ENCODE data around the gene NFKB2. TPM values are rescaled to one million over a fixed set of nuclear protein-coding genes. Genes with fewer than 3 reads are reported as not detected.

NFKB2 gene
- total RNA-seq (11.3 TPM), polyA plus RNA-seq (30.8 TPM)

GRCh38 chr10:102395400-102396316 is at the start of gene NFKB2:
NFKB2 (plus strand) TSS chr10:102395705; CDS start chr10:102395960, 255 bp downstream.
- H3K36me3 ChIP-seq (ENCODE audit: insufficient read depth) = no peaks in the 10 kb centered on the region
- no peaks in the 10 kb centered on the region for H3K4me1 ChIP-seq (ENCODE audit: insufficient read depth)
- DNase-seq (ENCODE audit: extremely low spot score) = peak; percentile 67
- under 1% methylated on average over 42 of the region's 42 CpGs for WGBS
- peak within 1 kb of the TSS; percentile 63 for H3K4me3 ChIP-seq (ENCODE audit: low read depth, low read length)
- H3K27ac ChIP-seq (ENCODE audit: low read depth) = peak within 1 kb of the TSS; percentile 97

GRCh38 chr10:102347236-102347828 is 48.2 kb upstream of the NFKB2 start:
- no peaks in the 10 kb centered on the region for H3K36me3 ChIP-seq (ENCODE audit: insufficient read depth)
- no peak for DNase-seq (ENCODE audit: extremely low spot score)
- H3K4me1 ChIP-seq (ENCODE audit: insufficient read depth) = no peaks in the 10 kb centered on the region
- no peak overlapping the region for H3K27ac ChIP-seq (ENCODE audit: low read depth)
- no peak overlapping the region for H3K4me3 ChIP-seq (ENCODE audit: low read depth, low read length)
- 58% methylated on average over 2 of the region's 2 CpGs for WGBS

GRCh38 chr10:102352066-102352715 is 43.3 kb upstream of the NFKB2 start:
- Histone ChIP-seq H3K4me3 (ENCODE audit: low read depth, low read length) (no peak overlapping the region), H3K36me3 (ENCODE audit: insufficient read depth) (peaks cover 1% of the 10 kb centered on the region), H3K4me1 (ENCODE audit: insufficient read depth) (no peaks in the 10 kb centered on the region), H3K27ac (ENCODE audit: low read depth) (no peak overlapping the region)
- DNase-seq (ENCODE audit: extremely low spot score) = peak; percentile 37
- 73% methylated on average over 7 of the region's 7 CpGs for WGBS

GRCh38 chr10:102354451-102354850 is 41.1 kb upstream of the NFKB2 start:
- 87% methylated on average over 3 of the region's 3 CpGs for WGBS
- no peak overlapping the region for H3K27ac ChIP-seq (ENCODE audit: low read depth)
- no peak overlapping the region for H3K4me3 ChIP-seq (ENCODE audit: low read depth, low read length)
- no peaks in the 10 kb centered on the region for H3K4me1 ChIP-seq (ENCODE audit: insufficient read depth)
- H3K36me3 ChIP-seq (ENCODE audit: insufficient read depth) = peaks cover 6% of the 10 kb centered on the region
- no peak for DNase-seq (ENCODE audit: extremely low spot score)

GRCh38 chr10:102358712-102359382 is 36.7 kb upstream of the NFKB2 start:
- Histone ChIP-seq H3K36me3 (ENCODE audit: insufficient read depth) (peaks cover 11% of the 10 kb centered on the region), H3K27ac (ENCODE audit: low read depth) (no peak overlapping the region), H3K4me3 (ENCODE audit: low read depth, low read length) (no peak overlapping the region), H3K4me1 (ENCODE audit: insufficient read depth) (no peaks in the 10 kb centered on the region)
- 93% methylated on average over 4 of the region's 4 CpGs for WGBS
- no peak for DNase-seq (ENCODE audit: extremely low spot score)

GRCh38 chr10:102367441-102367840 is 28.1 kb upstream of the NFKB2 start:
- H3K36me3 ChIP-seq (ENCODE audit: insufficient read depth) = peaks cover 7% of the 10 kb centered on the region
- H3K4me3 ChIP-seq (ENCODE audit: low read depth, low read length) = no peak overlapping the region
- WGBS = 97% methylated on average over 1 of the region's 1 CpG
- H3K27ac ChIP-seq (ENCODE audit: low read depth) = no peak overlapping the region
- no peaks in the 10 kb centered on the region for H3K4me1 ChIP-seq (ENCODE audit: insufficient read depth)
- no peak for DNase-seq (ENCODE audit: extremely low spot score)

GRCh38 chr10:102368077-102368476 is 27.4 kb upstream of the NFKB2 start:
- WGBS = 88% methylated on average over 3 of the region's 3 CpGs
- Histone ChIP-seq H3K4me1 (ENCODE audit: insufficient read depth) (no peaks in the 10 kb centered on the region), H3K27ac (ENCODE audit: low read depth) (no peak overlapping the region), H3K4me3 (ENCODE audit: low read depth, low read length) (no peak overlapping the region), H3K36me3 (ENCODE audit: insufficient read depth) (peaks cover 7% of the 10 kb centered on the region)
- DNase-seq (ENCODE audit: extremely low spot score) = no peak

GRCh38 chr10:102371295-102371694 is 24.2 kb upstream of the NFKB2 start:
- no peak overlapping the region for H3K27ac ChIP-seq (ENCODE audit: low read depth)
- H3K36me3 ChIP-seq (ENCODE audit: insufficient read depth) = peaks cover 3% of the 10 kb centered on the region
- no peak for DNase-seq (ENCODE audit: extremely low spot score)
- H3K4me1 ChIP-seq (ENCODE audit: insufficient read depth) = no peaks in the 10 kb centered on the region
- H3K4me3 ChIP-seq (ENCODE audit: low read depth, low read length) = no peak overlapping the region
- WGBS = 96% methylated on average over 2 of the region's 2 CpGs

GRCh38 chr10:102375250-102375649 is 20.3 kb upstream of the NFKB2 start:
- no peak overlapping the region for H3K4me3 ChIP-seq (ENCODE audit: low read depth, low read length)
- H3K4me1 ChIP-seq (ENCODE audit: insufficient read depth) = no peaks in the 10 kb centered on the region
- peaks cover 3% of the 10 kb centered on the region for H3K36me3 ChIP-seq (ENCODE audit: insufficient read depth)
- DNase-seq (ENCODE audit: extremely low spot score) = no peak
- 92% methylated on average over 7 of the region's 7 CpGs for WGBS
- no peak overlapping the region for H3K27ac ChIP-seq (ENCODE audit: low read depth)

- 82% methylated on average over 2 of the region's 2 CpGs for WGBS
- DNase-seq (ENCODE audit: extremely low spot score) = no peak
- Histone ChIP-seq H3K27ac (ENCODE audit: low read depth) (no peak overlapping the region), H3K36me3 (ENCODE audit: insufficient read depth) (peaks cover 3% of the 10 kb centered on the region), H3K4me1 (ENCODE audit: insufficient read depth) (no peaks in the 10 kb centered on the region), H3K4me3 (ENCODE audit: low read depth, low read length) (no peak overlapping the region)
Measured at GRCh38 chr10:102375867-102376266, 19.6 kb upstream of the NFKB2 start.

GRCh38 chr10:102376901-102377300 is 18.6 kb upstream of the NFKB2 start:
- WGBS = 94% methylated on average over 12 of the region's 12 CpGs
- peaks cover 5% of the 10 kb centered on the region for H3K36me3 ChIP-seq (ENCODE audit: insufficient read depth)

GRCh38 chr10:102379383-102379782 is 16.1 kb upstream of the NFKB2 start:
- 97% methylated on average over 6 of the region's 6 CpGs for WGBS
- peaks cover 11% of the 10 kb centered on the region for H3K36me3 ChIP-seq (ENCODE audit: insufficient read depth)

More at GRCh38 chr10:102376901-102377300, 18.6 kb upstream of the NFKB2 start:
- no peak for DNase-seq (ENCODE audit: extremely low spot score)
- Histone ChIP-seq H3K4me1 (ENCODE audit: insufficient read depth) (no peaks in the 10 kb centered on the region), H3K4me3 (ENCODE audit: low read depth, low read length) (no peak overlapping the region), H3K27ac (ENCODE audit: low read depth) (no peak overlapping the region)

GRCh38 chr10:102381983-102382382 is 13.5 kb upstream of the NFKB2 start:
- 85% methylated on average over 9 of the region's 9 CpGs for WGBS
- Histone ChIP-seq H3K4me1 (ENCODE audit: insufficient read depth) (no peaks in the 10 kb centered on the region), H3K27ac (ENCODE audit: low read depth) (no peak overlapping the region), H3K36me3 (ENCODE audit: insufficient read depth) (peaks cover 11% of the 10 kb centered on the region), H3K4me3 (ENCODE audit: low read depth, low read length) (no peak overlapping the region)
- DNase-seq (ENCODE audit: extremely low spot score) = no peak

More at GRCh38 chr10:102379383-102379782, 16.1 kb upstream of the NFKB2 start:
- H3K4me3 ChIP-seq (ENCODE audit: low read depth, low read length) = no peak overlapping the region
- H3K27ac ChIP-seq (ENCODE audit: low read depth) = no peak overlapping the region
- no peaks in the 10 kb centered on the region for H3K4me1 ChIP-seq (ENCODE audit: insufficient read depth)
- no peak for DNase-seq (ENCODE audit: extremely low spot score)

All from urinary bladder (tissue), 4 donors.